Erythroblast (primary cell): Measurements from ENCODE around the gene TBX15.

Experiments
- GATA1 ChIP-seq: IDR thresholded peaks from 2 replicates; pipeline ENCODE4 v1.6.1; 2011; ENCODE audit warnings: low read depth, mild to moderate bottlenecking, control low read depth, low read length, moderate library complexity
- POLR2A ChIP-seq: IDR thresholded peaks from 2 replicates; pipeline ENCODE4 v1.6.1; 2011; ENCODE audit warnings: mild to moderate bottlenecking, low read length

- TF ChIP-seq GATA1 (no peak), POLR2A (no peak)
Observed at GRCh38 chr1:118995312-118996016, 7.3 kb upstream of the TBX15 start.
